HCT116 (cell line): ENCODE data around the gene PCID2. TPM values are rescaled to one million over a fixed set of nuclear protein-coding genes. Genes with fewer than 3 reads are reported as not detected.

Source experiments
- ATAC-seq: fragments of 200-7000 bp; cut with Tn5 transposase; 2 replicates; pipeline ENCODE4 v1.9.1; 2020; ENCODE audit warnings: mild to moderate bottlenecking, moderate library complexity
- BruUV-seq: library from RNA; stranded (reverse); fragments of 400-500 nt; replicated peaks from 2 replicates; lab custom pipeline; 2021; lab: Mats Ljungman, UMichigan
- CTCF ChIA-PET: fragments of 300-600 bp; sonication (Branson Sonifier 250); formaldehyde crosslinking; loops from one replicate; lab custom pipeline; 2021; ENCODE audit warnings: antibody characterized with exemption; lab: Charles Lee
- POLR2A ChIA-PET: fragments of 300-600, 350-600 bp; sonication (Branson Sonifier 250); formaldehyde crosslinking; loops from one replicate; lab custom pipeline; 2021; ENCODE audit warnings: antibody characterized with exemption; lab: Charles Lee
- RAD21 ChIA-PET, 2 experiments: fragments of 300-600 bp; sonication (Branson Sonifier 250); formaldehyde crosslinking; loops; one replicate each; lab custom pipeline; 2023; ENCODE audit warnings: low total read pairs in 2 of 2; ENCODE audit not compliant: uncharacterized antibody in 2 of 2, unreplicated experiment in 2 of 2, low non-redundant PET in 1 of 2; lab: Charles Lee
- DNase-seq: peaks from one replicate; pipeline ENCODE4 v3.0.0-alpha.2; 2010; ENCODE audit warnings: low read depth, low spot score
- H2AFZ ChIP-seq: fragments of 200-600 bp; shearing (Covaris generic), sonication (generic); 2 replicates; pipeline ENCODE4 v1.6.1; 2017; ENCODE audit warnings: low read depth, mixed run types, mixed read lengths, antibody characterized with exemption, low read length; ENCODE audit not compliant: poor library complexity, severe bottlenecking
- H3K27ac ChIP-seq: 2 replicates; pipeline ENCODE4 v1.5.1; 2012; ENCODE audit warnings: low read depth, low read length
- H3K27me3 ChIP-seq: fragments of 200-600 bp; sonication (generic); 2 replicates; pipeline ENCODE4 v1.6.1; 2016; ENCODE audit warnings: mixed run types, low read length, mixed read lengths; ENCODE audit not compliant: insufficient read depth
- H3K36me3 ChIP-seq, 2 experiments: fragments of 200-500 bp in 1 of 2; fragments of 200-600 bp in 1 of 2; sonication (Bioruptor generic) in 1 of 2; sonication (generic) in 1 of 2; 2 replicates each; pipeline versions ENCODE4 v1.5.1 to v1.6.1; 2014 to 2016; ENCODE audit warnings: low read length in 2 of 2, inconsistent platforms in 1 of 2, mixed read lengths in 1 of 2, mixed run types in 1 of 2; ENCODE audit not compliant: insufficient read depth in 2 of 2, control insufficient read depth in 1 of 2
- H3K4me1 ChIP-seq, 2 experiments: fragments of 200-600 bp in 1 of 2; sonication (generic) in 1 of 2; 2 replicates each; pipeline versions ENCODE4 v1.5.1 to v1.6.1; 2012 to 2017; ENCODE audit warnings: low read length in 2 of 2, inconsistent platforms in 1 of 2, mild to moderate bottlenecking in 1 of 2, mixed read lengths in 1 of 2, mixed run types in 1 of 2, moderate library complexity in 1 of 2; ENCODE audit not compliant: insufficient read depth in 2 of 2, control insufficient read depth in 1 of 2
- H3K4me2 ChIP-seq: fragments of 200-600 bp; sonication (generic); 2 replicates; pipeline ENCODE4 v1.6.1; 2017; ENCODE audit warnings: mixed run types, low read length, mixed read lengths
- H3K4me3 ChIP-seq, 2 experiments: fragments of 200-600 bp in 1 of 2; sonication (generic) in 1 of 2; replicated peaks in 1 of 2; 2 replicates each; pipeline ENCODE4 v1.5.1; 2011 to 2016; ENCODE audit warnings: low read length in 2 of 2, control low read depth in 1 of 2, low read depth in 1 of 2, mild to moderate bottlenecking in 1 of 2, mixed read lengths in 1 of 2, mixed run types in 1 of 2
- H3K79me2 ChIP-seq: fragments of 200-600 bp; sonication (generic); 2 replicates; pipeline ENCODE4 v1.6.1; 2017; ENCODE audit warnings: mild to moderate bottlenecking, mixed run types, low read length, moderate library complexity, mixed read lengths; ENCODE audit not compliant: insufficient read depth
- H3K9ac ChIP-seq: fragments of 200-600 bp; sonication (generic); 2 replicates; pipeline ENCODE4 v1.6.1; 2016; ENCODE audit warnings: low read length, mixed read lengths
- H3K9me2 ChIP-seq: fragments of 200-600 bp; sonication (generic), shearing (Covaris generic); 2 replicates; pipeline ENCODE4 v1.6.1; 2017; ENCODE audit warnings: mixed run types, mild to moderate bottlenecking, moderate library complexity; ENCODE audit not compliant: insufficient read depth
- H3K9me3 ChIP-seq, 2 experiments: fragments of 200-500 bp in 1 of 2; fragments of 200-600 bp in 1 of 2; sonication (Bioruptor generic) in 1 of 2; sonication (generic) in 1 of 2; 2 replicates each; pipeline ENCODE4 v1.6.1; 2014 to 2017; ENCODE audit warnings: low read length in 2 of 2, mixed read lengths in 2 of 2, inconsistent platforms in 1 of 2, low read depth in 1 of 2, mild to moderate bottlenecking in 1 of 2, mixed run types in 1 of 2, moderate library complexity in 1 of 2; ENCODE audit not compliant: control insufficient read depth in 1 of 2, insufficient read depth in 1 of 2
- H4K20me1 ChIP-seq: fragments of 200-600 bp; sonication (generic), shearing (Covaris generic); 2 replicates; pipeline ENCODE4 v1.6.1; 2017; ENCODE audit warnings: mixed run types, mild to moderate bottlenecking, moderate library complexity; ENCODE audit not compliant: insufficient read depth
- CEBPB ChIP-seq: IDR thresholded peaks from 2 replicates; pipeline ENCODE4 v1.6.1; 2012; ENCODE audit warnings: low read depth
- EGR1 ChIP-seq: IDR thresholded peaks from 2 replicates; pipeline ENCODE4 v1.6.1; 2012; ENCODE audit warnings: low read depth
- ELF1 ChIP-seq: IDR thresholded peaks from 2 replicates; pipeline ENCODE4 v1.6.1; 2012; ENCODE audit warnings: low read depth, borderline replicate concordance
- EZH2 ChIP-seq: fragments of 200-600 bp; sonication (generic); IDR thresholded peaks from 2 replicates; pipeline ENCODE4 v1.6.1; 2017; ENCODE audit warnings: antibody characterized with exemption, mixed run types
- EZH2phosphoT487 ChIP-seq: fragments of 200-600 bp; IDR thresholded peaks from 2 replicates; pipeline ENCODE4 v1.6.1; 2018; ENCODE audit warnings: antibody characterized with exemption, borderline replicate concordance
- JUND ChIP-seq: IDR thresholded peaks from 2 replicates; pipeline ENCODE4 v1.6.1; 2012
- POLR2A ChIP-seq: IDR thresholded peaks from 2 replicates; pipeline ENCODE4 v1.7.0; 2011; ENCODE audit warnings: borderline replicate concordance; ENCODE audit not compliant: insufficient read depth, insufficient read length; ENCODE audit errors: extremely low read depth
- RAD21 ChIP-seq: IDR thresholded peaks from 2 replicates; pipeline ENCODE4 v1.6.1; 2012; ENCODE audit warnings: low read depth, mild to moderate bottlenecking
- REST ChIP-seq: IDR thresholded peaks from 2 replicates; pipeline ENCODE4 v1.6.1; 2012; ENCODE audit warnings: low read depth
- SIN3A ChIP-seq: IDR thresholded peaks from 2 replicates; pipeline ENCODE4 v1.6.1; 2012; ENCODE audit warnings: low read depth
- SP1 ChIP-seq: IDR thresholded peaks from 2 replicates; pipeline ENCODE4 v1.6.1; 2012; ENCODE audit warnings: low read depth
- SRF ChIP-seq: IDR thresholded peaks from 2 replicates; pipeline ENCODE4 v1.6.1; 2012; ENCODE audit warnings: low read depth
- TCF7L2 ChIP-seq: IDR thresholded peaks from 2 replicates; pipeline ENCODE4 v1.7.0; 2011; ENCODE audit warnings: borderline replicate concordance, inconsistent platforms; ENCODE audit not compliant: insufficient read depth, insufficient read length; ENCODE audit errors: extremely low read depth
- YY1 ChIP-seq: IDR thresholded peaks from 2 replicates; pipeline ENCODE4 v1.6.1; 2011; ENCODE audit warnings: low read length, low read depth, moderate library complexity, mild to moderate bottlenecking; ENCODE audit not compliant: insufficient replicate concordance; ENCODE audit errors: extremely low read depth
- ZBTB33 ChIP-seq: IDR thresholded peaks from 2 replicates; pipeline ENCODE4 v1.6.1; 2011; ENCODE audit warnings: mild to moderate bottlenecking, low read length, moderate library complexity; ENCODE audit not compliant: insufficient replicate concordance; ENCODE audit errors: extremely low read depth
- ZFX ChIP-seq: fragments of 450-650 bp; IDR thresholded peaks from 2 replicates; pipeline ENCODE4 v1.6.1; 2017
- ZNF274 ChIP-seq: fragments of 200-500 bp; sonication (Bioruptor generic); IDR thresholded peaks from 2 replicates; pipeline ENCODE4 v1.6.1; 2014; ENCODE audit warnings: mild to moderate bottlenecking, low read depth, low read length, inconsistent platforms
- intact Hi-C: fragments of 100-400 bp; cut with micrococcal nuclease; formaldehyde crosslinking; loops from 2 replicates; pipeline ENCODE4 v1.10.0; 2022
- total RNA-seq: library from RNA; stranded (reverse); gene quantifications from one replicate; pipeline ENCODE4 v1.2.1, GENCODE V29; 2021; ENCODE audit not compliant: unreplicated experiment
- TF ChIP-seq, protein P1 (sequence below): IDR thresholded peaks from 2 replicates; pipeline ENCODE4 v1.6.1; 2012

PCID2 gene
- total RNA-seq, 1 experiment from 2014 or later = 73.3 TPM

DNA sequence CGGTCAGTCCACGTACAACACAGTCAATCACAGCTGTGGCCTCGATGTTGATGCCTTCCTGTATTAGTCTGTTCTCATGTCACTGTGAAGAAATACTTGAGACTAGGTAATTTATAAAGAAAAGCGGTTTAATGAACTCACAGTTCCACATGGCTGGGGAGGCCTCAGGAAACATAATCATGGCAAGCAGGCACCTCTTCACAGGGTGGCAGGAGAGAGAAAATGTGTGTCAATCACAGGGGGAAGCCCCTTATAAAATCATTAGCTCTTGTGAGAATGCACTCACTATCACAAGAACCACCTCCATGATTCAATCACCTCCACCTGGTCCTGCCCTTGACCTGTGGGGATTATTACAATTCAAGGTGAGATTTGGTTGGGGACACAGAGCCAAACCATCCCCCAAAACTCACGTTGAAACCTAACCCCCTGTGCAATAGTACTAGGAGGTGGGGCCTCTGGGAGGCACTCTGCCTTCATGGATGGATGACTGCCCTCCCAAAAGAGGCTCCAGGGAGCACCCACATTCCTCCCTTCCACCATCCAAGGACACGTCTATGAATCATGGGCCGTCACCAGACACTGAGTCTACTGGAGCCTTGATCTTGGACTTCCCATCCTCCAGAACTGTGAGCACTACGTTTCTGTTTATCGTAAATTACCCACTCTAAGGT lies 52.4 kb downstream of the PCID2 start:
- Histone ChIP-seq H4K20me1 (no peaks in the 10 kb centered on the region), H3K4me3 (no peak overlapping the region), H3K4me2 (no peak overlapping the region)
- POLR2A ChIA-PET = no interaction called here
- TF ChIP-seq SRF (no peak), CEBPB (no peak), TCF7L2 (no peak), POLR2A (no peak), REST (no peak), EZH2 (no peak), ZBTB33 (no peak), ELF1 (no peak), RAD21 (no peak), ZFX (no peak), EGR1 (no peak), JUND (no peak), SIN3A (no peak), YY1 (no peak), SP1 (no peak), EZH2phosphoT487 (no peak), ZNF274 (no peak)
- TF ChIP-seq, protein P1, sequence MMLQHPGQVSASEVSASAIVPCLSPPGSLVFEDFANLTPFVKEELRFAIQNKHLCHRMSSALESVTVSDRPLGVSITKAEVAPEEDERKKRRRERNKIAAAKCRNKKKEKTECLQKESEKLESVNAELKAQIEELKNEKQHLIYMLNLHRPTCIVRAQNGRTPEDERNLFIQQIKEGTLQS = no peak
- TF ChIP-seq, all 23 proteins: peak for 0
- Histone ChIP-seq H3K9me3 (peaks cover 0 to 5% of the 10 kb centered on the region in 2 experiments; a peak in 1 of 4 replicates), H3K27me3 (no peaks in the 10 kb centered on the region), H3K9ac (no peak overlapping the region), H3K36me3 (no peaks in the 10 kb centered on the region), H3K27ac (no peak overlapping the region), H3K79me2 (no peaks in the 10 kb centered on the region), H3K9me2 (no peaks in the 10 kb centered on the region), H2AFZ (no peak overlapping the region), H3K4me1 (peaks cover 9 to 16% of the 10 kb centered on the region in 2 experiments)
- intact Hi-C loops = loop anchor here (10.0 kb wide), 1 partner anchor 71 kb away; no protein-coding TSS in a partner anchor
- no TSS peak for BruUV-seq
- ChIA-PET CTCF (no interaction called here), RAD21 (no interaction called here)
- ATAC-seq (no peak), DNase-seq (no peak)
